Breast epithelium (tissue), 4 donors: ENCODE measurements around the gene TGIF2. TPM values are rescaled to one million over a fixed set of nuclear protein-coding genes. Genes with fewer than 3 reads are reported as not detected.

Experiments
- DNase-seq, 2 donors: peaks; one replicate each; pipeline ENCODE4 v3.0.0-alpha.2; 2019; ENCODE audit warnings: low spot score in 2 of 2
- H3K27ac ChIP-seq, 2 donors: fragments of 200-600 bp; sonication (generic) in 1 of 2; one replicate each; pipeline ENCODE4 v1.5.1; 2016 to 2019; ENCODE audit warnings: mild to moderate bottlenecking in 1 of 2
- H3K27me3 ChIP-seq, 2 donors: fragments of 200-600 bp; sonication (generic) in 1 of 2; one replicate each; pipeline versions ENCODE4 v1.5.1 to v1.6.0; 2017 to 2019; ENCODE audit warnings: control low read depth in 1 of 2, mild to moderate bottlenecking in 1 of 2
- H3K36me3 ChIP-seq: fragments of 200-600 bp; one replicate; pipeline ENCODE4 v1.5.1; 2019
- H3K4me1 ChIP-seq, 2 donors: fragments of 200-600 bp; sonication (generic); one replicate each; pipeline ENCODE4 v1.5.1; 2016 to 2019; ENCODE audit warnings: control low read depth in 1 of 2
- H3K4me3 ChIP-seq, 3 donors: fragments of 200-600 bp; sonication (generic); 1 replicate in 2 of 3; 2 replicates in 1 of 3; pipeline ENCODE4 v1.5.1; 2016 to 2019; ENCODE audit warnings: mild to moderate bottlenecking in 3 of 3, moderate library complexity in 2 of 3
- H3K9me3 ChIP-seq, 2 donors: fragments of 200-600 bp; sonication (generic) in 1 of 2; one replicate each; pipeline ENCODE4 v1.5.1; 2016 to 2019; ENCODE audit warnings: control low read depth in 1 of 2
- POLR2A ChIP-seq: fragments of 450-650 bp; IDR thresholded peaks from one replicate; pipeline ENCODE4 v1.6.1; 2016; ENCODE audit warnings: antibody characterized with exemption, mild to moderate bottlenecking, moderate library complexity
- POLR2AphosphoS5 ChIP-seq, 3 donors: sonication (generic); formaldehyde crosslinking; IDR thresholded peaks; one replicate each; pipeline ENCODE4 v1.6.1; 2017; ENCODE audit warnings: antibody characterized with exemption in 3 of 3
- intact Hi-C: fragments of 100-400 bp; cut with DNase I; formaldehyde crosslinking; loops from one replicate; pipeline ENCODE4 v1.15.1; 2023; ENCODE audit warnings: low total_unique reads
- total RNA-seq, 3 donors: library from RNA; depleted of rRNA; stranded (reverse); fragments of >200 nt; gene quantifications; one replicate each; pipeline ENCODE4 v1.1.0, GENCODE V29; 2016
- TF ChIP-seq, protein P1 (sequence below), 3 donors: fragments of 450-650 bp; IDR thresholded peaks; one replicate each; pipeline ENCODE4 v1.5.1; 2016 to 2017; ENCODE audit warnings: antibody characterized with exemption in 3 of 3, mild to moderate bottlenecking in 3 of 3, moderate library complexity in 3 of 3

The TGIF2 gene
- total RNA-seq, 3 donors from 2014 or later = 9.9 to 14.3 (median 13.4) TPM

DNA sequence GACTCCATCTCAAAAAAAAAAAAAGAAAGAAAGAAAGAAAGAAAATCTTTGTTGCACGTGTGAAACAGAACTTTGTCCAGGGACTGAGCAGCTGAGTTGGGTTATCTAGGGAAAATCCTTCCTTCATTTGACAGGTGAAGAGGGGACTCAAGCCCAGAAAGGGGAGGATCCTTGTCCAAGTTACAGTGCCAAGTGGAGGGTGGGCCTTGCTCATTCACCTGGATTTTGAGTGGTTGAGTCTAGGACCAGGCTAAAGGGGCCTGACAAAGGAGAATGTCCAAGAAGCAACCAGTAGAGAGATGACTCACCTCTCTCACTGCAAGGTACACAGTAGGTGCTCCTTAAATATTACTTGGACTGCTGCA is 2.7 kb downstream of the TGIF2 start:
- H3K27ac ChIP-seq = no peak overlapping the region
- intact Hi-C loops = no loop called here
- no peak for DNase-seq

DNA sequence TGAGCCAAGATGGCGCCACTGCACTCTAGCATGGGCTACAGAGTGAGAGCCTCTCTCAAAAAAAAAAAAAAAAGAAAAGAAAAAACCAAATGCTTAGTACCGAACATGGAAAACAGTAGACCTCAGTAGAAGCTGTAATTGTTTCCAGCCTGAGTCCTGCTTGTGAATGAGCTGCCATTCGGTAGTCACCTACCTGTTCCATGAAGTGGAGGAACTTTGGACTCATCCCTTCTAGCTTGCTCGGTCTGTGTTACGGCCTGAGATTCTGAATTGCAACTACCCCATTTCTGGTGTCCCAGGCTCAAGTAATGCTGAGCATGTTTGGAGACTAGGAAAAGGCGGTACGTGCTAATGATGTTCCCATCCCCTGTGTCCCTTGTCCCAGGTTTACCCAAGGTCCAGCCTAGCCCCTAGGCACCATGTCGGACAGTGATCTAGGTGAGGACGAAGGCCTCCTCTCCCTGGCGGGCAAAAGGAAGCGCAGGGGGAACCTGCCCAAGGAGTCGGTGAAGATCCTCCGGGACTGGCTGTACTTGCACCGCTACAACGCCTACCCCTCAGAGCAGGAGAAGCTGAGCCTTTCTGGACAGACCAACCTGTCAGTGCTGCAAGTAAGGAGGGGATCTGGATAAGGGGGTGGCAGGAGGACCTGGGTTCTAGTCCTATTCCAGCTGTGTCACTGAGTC is 5.1 kb downstream of the TGIF2 start:
- Histone ChIP-seq H3K4me3 (no peak overlapping the region), H3K27ac (no peak overlapping the region), H3K4me1 (peaks cover 0 to 10% of the 10 kb centered on the region in 2 donors), H3K9me3 (no peaks in the 10 kb centered on the region), H3K27me3 (no peaks in the 10 kb centered on the region), H3K36me3 (no peaks in the 10 kb centered on the region)
- intact Hi-C loops = no loop called here
- no peak for DNase-seq
- TF ChIP-seq POLR2AphosphoS5 (IDR thresholded peaks at IDR 0.05) (no peak), POLR2A (no peak)
- TF ChIP-seq, protein P1, sequence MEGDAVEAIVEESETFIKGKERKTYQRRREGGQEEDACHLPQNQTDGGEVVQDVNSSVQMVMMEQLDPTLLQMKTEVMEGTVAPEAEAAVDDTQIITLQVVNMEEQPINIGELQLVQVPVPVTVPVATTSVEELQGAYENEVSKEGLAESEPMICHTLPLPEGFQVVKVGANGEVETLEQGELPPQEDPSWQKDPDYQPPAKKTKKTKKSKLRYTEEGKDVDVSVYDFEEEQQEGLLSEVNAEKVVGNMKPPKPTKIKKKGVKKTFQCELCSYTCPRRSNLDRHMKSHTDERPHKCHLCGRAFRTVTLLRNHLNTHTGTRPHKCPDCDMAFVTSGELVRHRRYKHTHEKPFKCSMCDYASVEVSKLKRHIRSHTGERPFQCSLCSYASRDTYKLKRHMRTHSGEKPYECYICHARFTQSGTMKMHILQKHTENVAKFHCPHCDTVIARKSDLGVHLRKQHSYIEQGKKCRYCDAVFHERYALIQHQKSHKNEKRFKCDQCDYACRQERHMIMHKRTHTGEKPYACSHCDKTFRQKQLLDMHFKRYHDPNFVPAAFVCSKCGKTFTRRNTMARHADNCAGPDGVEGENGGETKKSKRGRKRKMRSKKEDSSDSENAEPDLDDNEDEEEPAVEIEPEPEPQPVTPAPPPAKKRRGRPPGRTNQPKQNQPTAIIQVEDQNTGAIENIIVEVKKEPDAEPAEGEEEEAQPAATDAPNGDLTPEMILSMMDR (IDR thresholded peaks at IDR 0.05) = no peak

More for the DNA sequence above, 2.7 kb downstream of the TGIF2 start:
- H3K27me3 ChIP-seq = no peaks in the 10 kb centered on the region
- TF ChIP-seq, protein P1 (IDR thresholded peaks at IDR 0.05) = no peak
- TF ChIP-seq POLR2A = no peak
- no peak for TF ChIP-seq POLR2AphosphoS5 (IDR thresholded peaks at IDR 0.05)
- H3K4me1 ChIP-seq = peaks cover 0 to 10% of the 10 kb centered on the region in 2 donors
- no peaks in the 10 kb centered on the region for H3K36me3 ChIP-seq
- H3K4me3 ChIP-seq = no peak overlapping the region
- no peaks in the 10 kb centered on the region for H3K9me3 ChIP-seq

DNA sequence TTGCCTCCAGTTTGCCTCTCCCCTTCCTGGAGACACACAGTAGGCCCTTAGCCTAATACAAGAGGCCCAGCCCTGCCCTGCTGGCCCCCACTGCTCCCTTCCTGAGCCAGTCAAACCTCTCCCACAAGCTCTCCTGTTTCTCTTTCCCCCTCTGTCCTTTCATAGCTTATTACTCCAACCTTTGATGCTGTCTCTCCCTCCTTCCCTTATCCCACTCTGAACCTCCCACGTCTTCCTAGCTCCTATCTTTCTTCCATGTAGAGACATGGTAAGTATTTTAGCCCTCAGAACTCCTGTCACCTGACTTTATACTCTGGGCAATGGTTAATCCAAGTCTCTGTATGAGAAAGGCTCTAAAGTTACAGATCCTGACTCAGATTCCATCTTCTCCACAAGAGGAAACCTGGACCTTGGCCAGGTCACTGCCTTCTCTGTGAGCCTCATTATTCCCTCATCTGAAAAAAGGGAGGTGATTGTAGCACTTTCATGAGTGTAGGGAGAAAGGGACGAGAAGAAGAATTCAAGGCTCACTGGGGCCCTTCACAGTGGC is 6.7 kb downstream of the TGIF2 start:
- Histone ChIP-seq H3K27ac (no peak overlapping the region), H3K9me3 (no peaks in the 10 kb centered on the region), H3K4me3 (no peak overlapping the region), H3K36me3 (no peaks in the 10 kb centered on the region), H3K4me1 (peaks cover 0 to 7% of the 10 kb centered on the region in 2 donors), H3K27me3 (no peaks in the 10 kb centered on the region)
- DNase-seq = no peak
- intact Hi-C loops = no loop called here
- no peak for TF ChIP-seq POLR2A
- TF ChIP-seq, protein P1 (IDR thresholded peaks at IDR 0.05) = no peak
- no peak for TF ChIP-seq POLR2AphosphoS5 (IDR thresholded peaks at IDR 0.05)

DNA sequence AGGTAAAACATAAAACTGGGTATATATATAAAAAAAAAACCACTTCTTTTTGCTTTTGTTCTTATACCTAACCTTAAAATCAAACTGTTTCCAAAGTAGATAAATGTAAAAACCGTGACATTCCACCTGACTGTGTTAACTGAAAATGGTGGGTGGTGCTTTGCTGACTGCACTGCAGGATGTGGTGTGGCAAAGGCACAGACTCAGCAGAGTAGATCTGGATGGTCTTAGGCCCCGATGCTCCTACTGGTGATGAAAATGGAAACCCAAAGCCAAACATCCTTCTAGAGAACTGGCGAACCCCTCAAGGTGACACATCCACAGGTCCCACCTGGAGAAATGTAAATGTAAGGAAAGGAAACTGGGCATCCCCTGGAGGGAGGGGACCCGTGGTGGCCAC is 8.9 kb downstream of the TGIF2 start:
- TF ChIP-seq, protein P1 (IDR thresholded peaks at IDR 0.05) = no peak
- TF ChIP-seq POLR2AphosphoS5 (IDR thresholded peaks at IDR 0.05) = no peak
- TF ChIP-seq POLR2A = no peak
- Histone ChIP-seq H3K27ac (no peak overlapping the region), H3K4me1 (no peaks in the 10 kb centered on the region), H3K9me3 (no peaks in the 10 kb centered on the region), H3K4me3 (no peak overlapping the region), H3K36me3 (no peaks in the 10 kb centered on the region), H3K27me3 (no peaks in the 10 kb centered on the region)
- intact Hi-C loops = no loop called here
- no peak for DNase-seq

DNA sequence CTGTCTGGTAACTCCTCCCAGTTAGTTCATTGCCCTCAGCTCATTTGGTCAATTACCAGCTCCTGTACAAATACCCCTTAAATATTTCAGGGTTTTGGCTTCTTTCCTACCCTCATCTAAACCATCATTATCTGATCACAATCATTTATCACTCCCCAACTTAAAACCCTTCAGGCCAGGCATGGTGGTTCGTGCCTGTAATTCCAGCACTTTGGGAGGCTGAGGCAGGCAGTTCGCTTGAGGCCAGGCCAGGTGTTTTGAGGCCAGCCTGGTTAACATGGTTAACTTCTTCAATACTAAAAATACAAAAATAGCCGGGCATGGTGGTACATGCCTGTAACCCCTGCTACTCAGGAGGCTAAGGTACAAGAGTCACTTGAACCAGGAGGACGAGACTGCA is 9.4 kb downstream of the TGIF2 start:
- no peaks in the 10 kb centered on the region for H3K9me3 ChIP-seq
- intact Hi-C loops = no loop called here
- no peaks in the 10 kb centered on the region for H3K27me3 ChIP-seq
- H3K27ac ChIP-seq = no peak overlapping the region
- H3K36me3 ChIP-seq = no peaks in the 10 kb centered on the region
- H3K4me3 ChIP-seq = no peak overlapping the region
- no peak for DNase-seq
- TF ChIP-seq, protein P1 (IDR thresholded peaks at IDR 0.05) = no peak
- no peak for TF ChIP-seq POLR2AphosphoS5 (IDR thresholded peaks at IDR 0.05)
- no peak for TF ChIP-seq POLR2A
- no peaks in the 10 kb centered on the region for H3K4me1 ChIP-seq
